Prostate gland (tissue), 2 donors: ENCODE measurements around the gene AKT1S1. TPM values are rescaled to one million over a fixed set of nuclear protein-coding genes. Genes with fewer than 3 reads are reported as not detected.

Source experiments
- DNase-seq: peaks from one replicate; pipeline ENCODE4 v3.0.0-alpha.2; 2019; ENCODE audit warnings: low spot score
- H3K27ac ChIP-seq, 2 donors: fragments of 200-600 bp; sonication (generic); 2 replicates each; pipeline ENCODE4 v1.5.1; 2017 to 2019
- H3K27me3 ChIP-seq: fragments of 200-600 bp; sonication (generic); replicated peaks from 2 replicates; pipeline ENCODE4 v1.5.1; 2019; ENCODE audit not compliant: insufficient read depth
- H3K36me3 ChIP-seq, 2 donors: fragments of 200-600 bp; sonication (generic); 1 replicate in 1 of 2; 2 replicates in 1 of 2; pipeline versions ENCODE4 v1.5.1 to v1.8.1; 2017 to 2019
- H3K4me1 ChIP-seq: fragments of 200-600 bp; sonication (generic); replicated peaks from 2 replicates; pipeline ENCODE4 v1.5.1; 2019
- H3K4me3 ChIP-seq, 2 donors: fragments of 200-600 bp; sonication (generic); 2 replicates each; pipeline ENCODE4 v1.5.1; 2017 to 2019
- H3K9me3 ChIP-seq: fragments of 200-600 bp; sonication (generic); 2 replicates; pipeline ENCODE4 v1.5.1; 2017
- POLR2A ChIP-seq: fragments of 450-650 bp; IDR thresholded peaks from one replicate; pipeline ENCODE4 v1.6.1; 2016; ENCODE audit warnings: antibody characterized with exemption, mild to moderate bottlenecking
- POLR2AphosphoS5 ChIP-seq: sonication (generic); formaldehyde crosslinking; IDR thresholded peaks from one replicate; pipeline ENCODE4 v1.6.1; 2017; ENCODE audit warnings: antibody characterized with exemption
- WGBS: methylation state at CpG from one replicate; pipeline ENCODE4 v1.1.5; 2018; 5-methylcytosine and 5-hydroxymethylcytosine counted together
- intact Hi-C: fragments of 100-400 bp; cut with DNase I; formaldehyde crosslinking; loops from one replicate; pipeline ENCODE4 v1.14.2; 2022
- total RNA-seq, 2 donors: library from RNA; depleted of rRNA; stranded (reverse); fragments of >200 nt; gene quantifications; one replicate each; pipeline ENCODE4 v1.1.0, GENCODE V29; 2016
- TF ChIP-seq, protein P1 (sequence below), 4 experiments: fragments of 200-600 bp in 2 of 4; fragments of 450-650 bp in 2 of 4; sonication (generic) in 2 of 4; IDR thresholded peaks; 1 replicate in 3 of 4; 2 replicates in 1 of 4; pipeline ENCODE4 v1.5.1; 2016 to 2019; ENCODE audit warnings: antibody characterized with exemption in 4 of 4, mild to moderate bottlenecking in 2 of 4, moderate library complexity in 2 of 4

AKT1S1 gene
- total RNA-seq, 2 donors from 2014 or later, result 27.6 to 30.2 TPM

DNA sequence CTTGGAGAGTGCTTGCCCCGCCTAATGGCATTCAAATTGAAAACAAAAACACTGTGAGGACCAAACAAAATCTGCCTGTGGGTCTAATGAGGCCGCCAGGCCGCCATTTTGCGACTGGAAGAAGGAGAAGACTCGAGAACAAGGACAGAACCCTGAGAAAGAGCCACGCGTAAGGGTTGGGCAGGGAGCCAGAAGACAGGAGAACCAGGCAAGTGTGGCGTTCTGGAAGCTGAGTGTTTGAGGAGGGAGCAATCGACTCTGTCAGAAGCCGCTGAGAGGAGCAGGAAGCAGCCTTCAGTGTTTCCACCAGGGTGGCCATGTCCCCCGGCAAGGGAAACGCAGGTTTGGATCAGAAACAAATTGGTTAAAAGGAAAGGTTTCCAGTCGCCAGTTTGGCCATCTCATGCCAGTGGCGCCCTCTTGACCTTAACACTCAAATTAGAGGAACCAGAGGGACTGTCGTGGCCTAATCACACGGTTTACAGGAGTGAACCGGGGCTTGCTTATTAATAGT lies 36.4 kb downstream of the AKT1S1 start:
- Histone ChIP-seq H3K9me3 (no peaks in the 10 kb centered on the region), H3K27ac (no peak overlapping the region), H3K36me3 (peaks cover 0 to 11% of the 10 kb centered on the region in 2 donors), H3K4me1 (no peaks in the 10 kb centered on the region), H3K27me3 (no peaks in the 10 kb centered on the region), H3K4me3 (no peak overlapping the region)
- TF ChIP-seq, protein P1, sequence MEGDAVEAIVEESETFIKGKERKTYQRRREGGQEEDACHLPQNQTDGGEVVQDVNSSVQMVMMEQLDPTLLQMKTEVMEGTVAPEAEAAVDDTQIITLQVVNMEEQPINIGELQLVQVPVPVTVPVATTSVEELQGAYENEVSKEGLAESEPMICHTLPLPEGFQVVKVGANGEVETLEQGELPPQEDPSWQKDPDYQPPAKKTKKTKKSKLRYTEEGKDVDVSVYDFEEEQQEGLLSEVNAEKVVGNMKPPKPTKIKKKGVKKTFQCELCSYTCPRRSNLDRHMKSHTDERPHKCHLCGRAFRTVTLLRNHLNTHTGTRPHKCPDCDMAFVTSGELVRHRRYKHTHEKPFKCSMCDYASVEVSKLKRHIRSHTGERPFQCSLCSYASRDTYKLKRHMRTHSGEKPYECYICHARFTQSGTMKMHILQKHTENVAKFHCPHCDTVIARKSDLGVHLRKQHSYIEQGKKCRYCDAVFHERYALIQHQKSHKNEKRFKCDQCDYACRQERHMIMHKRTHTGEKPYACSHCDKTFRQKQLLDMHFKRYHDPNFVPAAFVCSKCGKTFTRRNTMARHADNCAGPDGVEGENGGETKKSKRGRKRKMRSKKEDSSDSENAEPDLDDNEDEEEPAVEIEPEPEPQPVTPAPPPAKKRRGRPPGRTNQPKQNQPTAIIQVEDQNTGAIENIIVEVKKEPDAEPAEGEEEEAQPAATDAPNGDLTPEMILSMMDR (IDR thresholded peaks at IDR 0.05), result no peak
- no peak for TF ChIP-seq POLR2AphosphoS5
- TF ChIP-seq POLR2A, result no peak
- DNase-seq, result no peak
- intact Hi-C loops, result no loop called here
- 87% methylated on average over 17 of the region's 17 CpGs for WGBS

DNA sequence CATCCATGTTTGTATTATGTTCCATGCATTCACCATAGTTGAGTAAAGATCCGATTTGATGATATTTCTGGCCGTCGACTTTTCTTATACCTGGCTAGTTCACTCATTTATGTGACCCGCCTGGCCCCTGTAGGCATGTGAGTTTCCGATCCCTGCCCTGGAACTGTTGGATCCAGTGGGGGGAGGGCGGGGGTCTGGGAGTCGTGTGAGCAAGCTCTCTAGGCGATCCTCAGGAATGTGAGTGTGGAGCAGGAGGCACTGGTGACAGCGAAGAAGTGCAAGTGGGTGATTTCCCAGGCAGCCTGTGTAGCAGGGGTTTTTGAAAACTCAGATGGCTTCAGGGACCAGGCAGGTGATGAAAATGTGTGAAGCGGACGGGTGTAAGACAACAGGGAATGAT lies 36.8 kb downstream of the AKT1S1 start:
- WGBS, result 83% methylated on average over 11 of the region's 11 CpGs
- Histone ChIP-seq H3K27me3 (no peaks in the 10 kb centered on the region), H3K27ac (no peak overlapping the region), H3K9me3 (no peaks in the 10 kb centered on the region), H3K36me3 (peaks cover 2 to 15% of the 10 kb centered on the region in 2 donors), H3K4me3 (no peak overlapping the region), H3K4me1 (no peaks in the 10 kb centered on the region)
- TF ChIP-seq, protein P1 (IDR thresholded peaks at IDR 0.05), result no peak
- TF ChIP-seq POLR2AphosphoS5, result no peak
- TF ChIP-seq POLR2A, result no peak
- no peak for DNase-seq
- intact Hi-C loops, result no loop called here

DNA sequence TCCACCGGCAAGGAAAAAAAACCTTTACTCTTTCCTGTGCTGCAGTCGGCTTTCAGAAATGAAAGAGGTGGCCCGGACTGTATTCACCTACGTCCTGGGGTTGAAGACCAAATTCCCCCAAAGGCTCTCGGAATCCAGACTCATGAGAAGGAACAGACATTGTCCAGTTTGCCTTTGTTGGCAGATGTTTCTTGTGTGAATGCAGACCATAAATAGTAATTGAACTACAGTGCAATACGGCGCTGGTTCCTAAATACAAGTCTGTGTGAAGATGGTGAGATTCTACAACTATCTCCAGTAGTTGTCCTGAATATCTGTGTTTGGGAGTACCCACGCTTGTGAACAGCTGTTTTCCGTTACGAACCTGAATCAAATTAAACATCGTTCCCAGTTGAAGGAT lies 37.4 kb downstream of the AKT1S1 start:
- peaks cover 4 to 21% of the 10 kb centered on the region in 2 donors for H3K36me3 ChIP-seq
- no peak overlapping the region for H3K27ac ChIP-seq
- WGBS, result 92% methylated on average over 11 of the region's 11 CpGs
- H3K27me3 ChIP-seq, result no peaks in the 10 kb centered on the region
- no peak for DNase-seq
- H3K4me1 ChIP-seq, result no peaks in the 10 kb centered on the region
- intact Hi-C loops, result no loop called here
- TF ChIP-seq POLR2A (no peak), POLR2AphosphoS5 (no peak)
- TF ChIP-seq, protein P1 (IDR thresholded peaks at IDR 0.05), result no peak
- H3K9me3 ChIP-seq, result no peaks in the 10 kb centered on the region
- no peak overlapping the region for H3K4me3 ChIP-seq

DNA sequence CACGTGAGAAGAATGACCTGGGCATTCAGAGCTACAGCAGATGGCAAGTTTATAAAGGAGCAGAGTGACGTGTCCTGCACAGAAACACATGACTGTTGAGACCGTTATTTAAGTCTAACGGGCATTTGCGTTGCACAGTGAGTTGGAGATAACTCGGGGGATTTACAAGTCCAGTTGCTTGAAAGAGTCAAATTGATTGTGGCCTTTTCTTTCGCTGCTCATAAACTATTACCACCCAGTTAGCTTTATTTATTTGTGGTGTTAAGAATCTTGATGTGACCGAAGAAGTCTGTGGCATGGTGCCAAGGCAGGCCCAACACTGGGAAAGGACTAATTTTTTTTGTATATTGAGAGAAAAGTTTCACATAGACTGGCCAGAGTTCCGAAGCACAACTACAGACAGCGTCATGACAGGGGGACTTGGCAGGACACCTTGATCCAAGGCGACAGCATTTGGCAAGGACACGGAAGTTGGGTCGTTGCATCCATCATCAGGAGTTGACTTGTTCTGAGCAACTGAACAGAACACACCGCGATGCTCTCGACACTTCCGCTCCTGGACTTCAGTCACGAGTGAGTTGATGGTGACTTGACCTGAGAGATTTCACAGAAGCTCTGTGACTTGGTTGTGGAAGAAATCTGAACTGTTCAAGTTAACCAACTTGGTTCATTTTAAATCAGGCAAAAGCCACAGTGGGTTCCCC lies 38.1 kb downstream of the AKT1S1 start:
- no peaks in the 10 kb centered on the region for H3K9me3 ChIP-seq
- 68% methylated on average over 18 of the region's 18 CpGs for WGBS
- TF ChIP-seq, protein P1 (IDR thresholded peaks at IDR 0.05), result no peak
- TF ChIP-seq POLR2A, result no peak
- TF ChIP-seq POLR2AphosphoS5, result no peak
- intact Hi-C loops, result no loop called here
- peaks cover 4 to 23% of the 10 kb centered on the region in 2 donors for H3K36me3 ChIP-seq
- no peaks in the 10 kb centered on the region for H3K27me3 ChIP-seq
- H3K4me3 ChIP-seq, result no peak overlapping the region
- H3K4me1 ChIP-seq, result no peaks in the 10 kb centered on the region
- H3K27ac ChIP-seq, result no peak overlapping the region
- DNase-seq, result no peak

DNA sequence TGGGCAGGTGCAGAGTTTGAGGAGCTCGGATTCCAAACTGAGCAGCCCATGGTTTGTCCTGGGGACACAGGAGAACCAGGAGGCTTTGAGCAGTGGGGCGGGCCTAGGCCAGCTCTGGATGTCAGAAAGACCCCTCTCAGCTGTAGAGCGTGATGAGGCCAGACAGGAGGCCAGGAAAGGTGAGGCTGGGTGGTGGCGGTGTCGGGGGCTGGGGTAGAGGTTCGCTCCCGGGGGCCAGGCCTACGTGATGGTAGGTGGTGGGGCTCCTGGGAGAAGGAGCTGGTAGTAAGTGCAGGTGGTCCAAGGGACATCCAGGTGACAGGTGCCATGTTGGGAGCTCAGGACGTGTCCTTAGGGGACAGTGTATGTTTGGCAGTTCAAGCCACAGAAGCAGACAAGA lies 39.7 kb downstream of the AKT1S1 start:
- H3K9me3 ChIP-seq, result no peaks in the 10 kb centered on the region
- no peak for DNase-seq
- TF ChIP-seq POLR2A (no peak), POLR2AphosphoS5 (no peak)
- TF ChIP-seq, protein P1 (IDR thresholded peaks at IDR 0.05), result no peak
- no peak overlapping the region for H3K4me3 ChIP-seq
- peaks cover 4 to 39% of the 10 kb centered on the region in 2 donors for H3K36me3 ChIP-seq
- H3K27ac ChIP-seq, result no peak overlapping the region
- no peaks in the 10 kb centered on the region for H3K27me3 ChIP-seq
- H3K4me1 ChIP-seq, result no peaks in the 10 kb centered on the region
- intact Hi-C loops, result no loop called here
- WGBS, result 94% methylated on average over 9 of the region's 9 CpGs
